Testis (tissue), 2 donors: Measurements from ENCODE around the gene RUNDC1.

Experiments
- CTCF ChIP-seq, 3 experiments: fragments of 450-650 bp in 2 of 3; fragments of 200-600 bp in 1 of 3; sonication (generic) in 1 of 3; IDR thresholded peaks; one replicate each; pipeline ENCODE4 v1.5.1; 2016 to 2019; ENCODE audit warnings: antibody characterized with exemption in 3 of 3, mild to moderate bottlenecking in 2 of 3, moderate library complexity in 1 of 3
- POLR2A ChIP-seq: fragments of 450-650 bp; IDR thresholded peaks from one replicate; pipeline ENCODE4 v1.6.1; 2017; ENCODE audit warnings: antibody characterized with exemption, mild to moderate bottlenecking, moderate library complexity

- no peak for TF ChIP-seq POLR2A
- TF ChIP-seq CTCF (IDR thresholded peaks at IDR 0.05): no peak
Observed at GRCh38 chr17:43014649-43015542, 34.5 kb downstream of the RUNDC1 start.
